ENCODE data around the gene ACSS2.

GRCh38 chr20:34971561-34972235, 95.3 kb downstream of the ACSS2 start:
- TF ChIP-seq EZH2 (IDR thresholded peaks at IDR 0.05) (no peak), EZH2phosphoT487 (IDR thresholded peaks at IDR 0.05) (no peak)
- TF ChIP-seq, protein P1, sequence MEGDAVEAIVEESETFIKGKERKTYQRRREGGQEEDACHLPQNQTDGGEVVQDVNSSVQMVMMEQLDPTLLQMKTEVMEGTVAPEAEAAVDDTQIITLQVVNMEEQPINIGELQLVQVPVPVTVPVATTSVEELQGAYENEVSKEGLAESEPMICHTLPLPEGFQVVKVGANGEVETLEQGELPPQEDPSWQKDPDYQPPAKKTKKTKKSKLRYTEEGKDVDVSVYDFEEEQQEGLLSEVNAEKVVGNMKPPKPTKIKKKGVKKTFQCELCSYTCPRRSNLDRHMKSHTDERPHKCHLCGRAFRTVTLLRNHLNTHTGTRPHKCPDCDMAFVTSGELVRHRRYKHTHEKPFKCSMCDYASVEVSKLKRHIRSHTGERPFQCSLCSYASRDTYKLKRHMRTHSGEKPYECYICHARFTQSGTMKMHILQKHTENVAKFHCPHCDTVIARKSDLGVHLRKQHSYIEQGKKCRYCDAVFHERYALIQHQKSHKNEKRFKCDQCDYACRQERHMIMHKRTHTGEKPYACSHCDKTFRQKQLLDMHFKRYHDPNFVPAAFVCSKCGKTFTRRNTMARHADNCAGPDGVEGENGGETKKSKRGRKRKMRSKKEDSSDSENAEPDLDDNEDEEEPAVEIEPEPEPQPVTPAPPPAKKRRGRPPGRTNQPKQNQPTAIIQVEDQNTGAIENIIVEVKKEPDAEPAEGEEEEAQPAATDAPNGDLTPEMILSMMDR (IDR thresholded peaks at IDR 0.05) = no peak
